Lower leg skin (tissue), 3 donors: ENCODE measurements around the gene POLH.

Experiments used
- POLR2A ChIP-seq, 2 donors: fragments of 450-650 bp; IDR thresholded peaks; one replicate each; pipeline ENCODE4 v1.6.1; 2016 to 2017; ENCODE audit warnings: antibody characterized with exemption in 2 of 2, mild to moderate bottlenecking in 1 of 2, moderate library complexity in 1 of 2
- TF ChIP-seq, protein P1 (sequence below), 3 donors: fragments of 450-650 bp; IDR thresholded peaks; one replicate each; pipeline ENCODE4 v1.5.1; 2016; ENCODE audit warnings: antibody characterized with exemption in 3 of 3, mild to moderate bottlenecking in 3 of 3, moderate library complexity in 2 of 3

DNA sequence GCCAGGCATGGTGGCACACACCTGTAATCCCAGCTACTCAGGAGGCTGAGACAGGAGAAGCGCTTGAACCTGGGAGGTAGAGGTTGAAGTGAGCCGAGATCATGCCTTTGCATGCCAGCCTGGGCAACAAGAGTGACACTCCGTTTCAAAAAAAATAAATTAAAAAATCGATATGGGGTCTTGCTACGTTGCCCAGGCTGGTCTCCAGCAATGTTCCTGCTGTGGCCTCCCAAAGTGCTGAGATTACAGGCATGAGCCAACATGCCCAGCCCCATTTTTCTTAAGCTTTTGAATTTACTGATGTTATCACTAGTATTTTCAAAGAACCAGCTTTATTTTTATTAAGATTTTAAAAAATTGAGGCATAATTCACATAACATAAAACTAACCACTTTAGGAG lies 35.5 kb upstream of the POLH start:
- TF ChIP-seq, protein P1, sequence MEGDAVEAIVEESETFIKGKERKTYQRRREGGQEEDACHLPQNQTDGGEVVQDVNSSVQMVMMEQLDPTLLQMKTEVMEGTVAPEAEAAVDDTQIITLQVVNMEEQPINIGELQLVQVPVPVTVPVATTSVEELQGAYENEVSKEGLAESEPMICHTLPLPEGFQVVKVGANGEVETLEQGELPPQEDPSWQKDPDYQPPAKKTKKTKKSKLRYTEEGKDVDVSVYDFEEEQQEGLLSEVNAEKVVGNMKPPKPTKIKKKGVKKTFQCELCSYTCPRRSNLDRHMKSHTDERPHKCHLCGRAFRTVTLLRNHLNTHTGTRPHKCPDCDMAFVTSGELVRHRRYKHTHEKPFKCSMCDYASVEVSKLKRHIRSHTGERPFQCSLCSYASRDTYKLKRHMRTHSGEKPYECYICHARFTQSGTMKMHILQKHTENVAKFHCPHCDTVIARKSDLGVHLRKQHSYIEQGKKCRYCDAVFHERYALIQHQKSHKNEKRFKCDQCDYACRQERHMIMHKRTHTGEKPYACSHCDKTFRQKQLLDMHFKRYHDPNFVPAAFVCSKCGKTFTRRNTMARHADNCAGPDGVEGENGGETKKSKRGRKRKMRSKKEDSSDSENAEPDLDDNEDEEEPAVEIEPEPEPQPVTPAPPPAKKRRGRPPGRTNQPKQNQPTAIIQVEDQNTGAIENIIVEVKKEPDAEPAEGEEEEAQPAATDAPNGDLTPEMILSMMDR (IDR thresholded peaks at IDR 0.05): no peak
- TF ChIP-seq POLR2A (IDR thresholded peaks at IDR 0.05): no peak
